Heart right ventricle (tissue), 16 donors: ENCODE data around the gene UPP2. TPM values are rescaled to one million over a fixed set of nuclear protein-coding genes. Genes with fewer than 3 reads are reported as not detected.

Experiments used
- ATAC-seq, 8 donors: fragments of 200-7000 bp; cut with Tn5 transposase; one replicate each; pipeline ENCODE4 v1.9.1; 2020; ENCODE audit warnings: mild to moderate bottlenecking in 8 of 8, moderate library complexity in 8 of 8, moderate number of reproducible peaks in 1 of 8
- DNase-seq, 2 donors: peaks; one replicate each; pipeline ENCODE4 v3.0.0-alpha.2; 2020
- H3K27ac ChIP-seq, 10 donors: fragments of 200-600 bp; sonication (generic) in 2 of 10; one replicate each; pipeline versions ENCODE4 v1.5.0 to v1.8.0; 2020 to 2022; ENCODE audit warnings: mild to moderate bottlenecking in 3 of 10
- H3K27me3 ChIP-seq, 7 donors: fragments of 200-600 bp; one replicate each; pipeline ENCODE4 v1.8.0; 2021 to 2022; ENCODE audit warnings: mild to moderate bottlenecking in 2 of 7
- H3K36me3 ChIP-seq, 9 donors: fragments of 200-600 bp; sonication (generic) in 1 of 9; one replicate each; pipeline versions ENCODE4 v1.5.0 to v1.8.0; 2020 to 2022; ENCODE audit warnings: mild to moderate bottlenecking in 2 of 9
- H3K4me1 ChIP-seq, 9 donors: fragments of 200-600 bp; sonication (generic) in 1 of 9; one replicate each; pipeline versions ENCODE4 v1.5.0 to v1.8.0; 2020 to 2022; ENCODE audit warnings: mild to moderate bottlenecking in 4 of 9
- H3K4me3 ChIP-seq, 10 donors: fragments of 200-600 bp; sonication (generic) in 2 of 10; one replicate each; pipeline versions ENCODE4 v1.5.0 to v1.8.0; 2020 to 2022; ENCODE audit warnings: mild to moderate bottlenecking in 7 of 10, moderate library complexity in 2 of 10
- H3K9me3 ChIP-seq, 11 donors: fragments of 200-600 bp in 10 of 11; sonication (generic) in 2 of 11; one replicate each; pipeline versions ENCODE4 v1.5.0 to v1.8.0; 2013 to 2022; ENCODE audit warnings: mild to moderate bottlenecking in 2 of 11, control low read depth in 1 of 11, moderate library complexity in 1 of 11
- CTCF ChIP-seq, 9 donors: fragments of 200-600 bp; sonication (generic) in 2 of 9; IDR thresholded peaks; one replicate each; pipeline versions ENCODE4 v1.5.0 to v1.8.0; 2021 to 2022; ENCODE audit warnings: antibody characterized with exemption in 9 of 9, mild to moderate bottlenecking in 5 of 9, moderate library complexity in 1 of 9
- WGBS, 2 donors: extraction: QIAGEN DNeasy Blood & Tissue Kit; methylation state at CpG; one replicate each; pipeline ENCODE4 v1.1.7; 2013; ENCODE audit warnings: inconsistent platforms in 1 of 2; 5-methylcytosine and 5-hydroxymethylcytosine counted together
- intact Hi-C, 10 donors: fragments of 100-400 bp; cut with DNase I; formaldehyde crosslinking; loops; one replicate each; pipeline versions ENCODE4 v1.11.1 to v1.14.2; 2022
- polyA plus RNA-seq, 2 donors: library from polyadenylated mRNA; stranded (reverse); fragments of 200-250 nt; gene quantifications; one replicate each; pipeline ENCODE4 v1.2.3, GENCODE V29; 2013
- total RNA-seq, 10 donors: library from RNA; stranded (reverse); fragmentation: NEBNext Ultra II Directional in 3 of 10; extraction: Animal tissue kit (Norgen Biotek cat#: 25700) in 3 of 10; gene quantifications; one replicate each; pipeline versions ENCODE4 v1.2.1 to v1.2.4, GENCODE V29; 2021 to 2023
- donor health status: Arrhythmogenic right ventricular cardiomyopathy.
- donor health status: ischemic (EF 13 %, LVEDD 7.1; RV severe dilation, severe dysfunction).
- donor health status: healthy with polysubstance abuse.
- donor health status: DM: no; HTN: yes; CAD: no.
- donor health status: DM: no; HTN: no; CAD: no.
- donor health status: ischemic (EF 25% LVEDD 6.9; RV normal size, moderate dysfunction).
- donor health status: ischemic (EF 25% LVEDD 5.7; RV mildly dilated, moderate dysfunction).
- donor health status: healthy.
- donor health status: DM: yes; HTN: yes; CAD: no.
- donor health status: Ischemic cardiomyopathy.
- donor health status: ischemic (EF 35%, LVEDD 5.7; RV mildly dilated, moderate dysfunction).
- donor health status: nonischemic (EF 11% LVEDD 7.7; RV severe dilation, severe dysfunction).
- donor health status: DM: yes; HTN: yes; CAD: no.
- donor health status: PGD.
- donor health status: ischemic (EF 29% LVEDD 5.4; RV normal size, mild dysfunction).
- donor health status: nonischemic (EF 23%, LVEDD 6.1; RV moderate dilation, normal function).

UPP2 gene
- total and polyA plus RNA-seq, 12 donors: not detected

GRCh38 chr2:158179660-158180059, 78.0 kb downstream of the UPP2 start:
- ATAC-seq: peak in 6 of 8 donors; percentile 23 to 75 (median 51)
- Histone ChIP-seq H3K9me3 (no peaks in the 10 kb centered on the region), H3K36me3 (no peaks in the 10 kb centered on the region), H3K27ac (no peak overlapping the region), H3K27me3 (peaks cover 0 to 3% (median 0%) of the 10 kb centered on the region in 7 donors), H3K4me1 (peaks cover 0 to 18% (median 4%) of the 10 kb centered on the region in 9 donors), H3K4me3 (no peak overlapping the region)
- intact Hi-C loops: loop anchor here (2.0 to 10.0 kb wide), 10 partner anchors 135 to 573 kb away; partner anchors contain the start of genes CCDC148 (in 3 of the 10) and PKP4 (in 3 of the 10)
- 5 to 9% methylated on average over 2 of the region's 2 CpGs for WGBS, 2 donors
- TF ChIP-seq CTCF (IDR thresholded peaks at IDR 0.05): peak in 7 of 9 donors; percentile 44 to 66 (median 60)
- DNase-seq: no peak

- Histone ChIP-seq H3K27me3 (peaks cover 0 to 3% (median 0%) of the 10 kb centered on the region in 7 donors), H3K4me1 (peaks cover 0 to 18% (median 5%) of the 10 kb centered on the region in 9 donors), H3K27ac (no peak overlapping the region), H3K36me3 (no peaks in the 10 kb centered on the region), H3K4me3 (no peak overlapping the region), H3K9me3 (no peaks in the 10 kb centered on the region)
- intact Hi-C loops: loop anchor here in 8 of 10 donors (5.0 to 10.0 kb wide), 8 partner anchors 146 to 571 kb away; partner anchors contain the start of genes CCDC148 (in 3 of the 8) and PKP4 (in 3 of the 8)
- no peak for TF ChIP-seq CTCF (IDR thresholded peaks at IDR 0.05)
- WGBS, 2 donors: 63 to 100% methylated on average over 2 of the region's 2 CpGs
- DNase-seq: no peak
- ATAC-seq: no peak
Measured at GRCh38 chr2:158181171-158181570, 79.5 kb downstream of the UPP2 start.

- Histone ChIP-seq H3K27ac (no peak overlapping the region), H3K9me3 (no peaks in the 10 kb centered on the region), H3K4me1 (peaks cover 0 to 18% (median 5%) of the 10 kb centered on the region in 9 donors), H3K4me3 (no peak overlapping the region), H3K36me3 (no peaks in the 10 kb centered on the region), H3K27me3 (peaks cover 0 to 3% (median 0%) of the 10 kb centered on the region in 7 donors)
- WGBS, 2 donors: 71 to 83% methylated on average over 3 of the region's 3 CpGs
- no peak for TF ChIP-seq CTCF (IDR thresholded peaks at IDR 0.05)
- intact Hi-C loops: loop anchor here in 8 of 10 donors (5.0 to 10.0 kb wide), 8 partner anchors 148 to 570 kb away; partner anchors contain the start of genes CCDC148 (in 3 of the 8) and PKP4 (in 3 of the 8)
- DNase-seq (no peak), ATAC-seq (no peak)
Measured at GRCh38 chr2:158182676-158183295, 81.1 kb downstream of the UPP2 start.

- no peaks in the 10 kb centered on the region for H3K9me3 ChIP-seq
- TF ChIP-seq CTCF (IDR thresholded peaks at IDR 0.05): no peak
- H3K27ac ChIP-seq: no peak overlapping the region
- intact Hi-C loops: loop anchor here in 8 of 10 donors (5.0 to 10.0 kb wide), 8 partner anchors 149 to 568 kb away; partner anchors contain the start of genes CCDC148 (in 3 of the 8) and PKP4 (in 3 of the 8)
- H3K4me3 ChIP-seq: no peak overlapping the region
- 60% methylated on average over 1 of the region's 1 CpG for WGBS, 2 donors
- no peaks in the 10 kb centered on the region for H3K27me3 ChIP-seq
- ATAC-seq: no peak
- H3K4me1 ChIP-seq: peaks cover 0 to 12% (median 5%) of the 10 kb centered on the region in 9 donors
- no peaks in the 10 kb centered on the region for H3K36me3 ChIP-seq
- DNase-seq: no peak
Measured at GRCh38 chr2:158184001-158184400, 82.3 kb downstream of the UPP2 start.
